ENCODE measurements around the gene MCTS1. TPM values are rescaled to one million over a fixed set of nuclear protein-coding genes. Genes with fewer than 3 reads are reported as not detected.
A peak's percentile ranks its signal among the peaks of the same experiment; 100 is the strongest.

The MCTS1 gene
- total RNA-seq, 1 experiment from 2014 or later = 110 TPM

GRCh38 chrX:120559804-120560203, 44.1 kb upstream of the MCTS1 start:
- Histone ChIP-seq H3K4me1 (ENCODE audit: control insufficient read depth, insufficient read depth, low read length) (peaks cover 12% of the 10 kb centered on the region; the same call in 1 of the 2 replicates), H3K27me3 (ENCODE audit: control insufficient read depth, insufficient read depth, low read length) (no peaks in the 10 kb centered on the region), H3K9me3 (ENCODE audit: control insufficient read depth, insufficient read depth, low read depth, low read length) (no peaks in the 10 kb centered on the region), H3K4me3 (ENCODE audit: low read depth in 2 of 2, low read length in 2 of 2) (peak overlapping the region; percentile 93 to 99), H3K36me3 (ENCODE audit: control insufficient read depth, insufficient read depth, low read length) (peaks cover 12% of the 10 kb centered on the region; the same call in 1 of the 2 replicates), H3K27ac (ENCODE audit: low read length) (peak overlapping the region; percentile 98)
- DNase-seq (ENCODE audit: low read depth, low spot score) (no peak), ATAC-seq (no peak)
- ChIA-PET POLR2A (interaction anchor here (0.7 kb wide), 1 partner anchor 49 kb away, joined by 9 read pairs; no protein-coding TSS in a partner anchor), CTCF (interaction anchor here (0.5 kb wide), 1 partner anchor 94 kb away, joined by 7 read pairs; no protein-coding TSS in a partner anchor)
- intact Hi-C loops (cut with micrococcal nuclease; ENCODE audit: unreplicated experiment) (no loop called here), in situ Hi-C loops (cut with HindIII; ENCODE audit: low pct_unique_long_range_greater_than_20kb, low sequenced_read_pairs) (no loop called here)
- TF ChIP-seq CTCF (IDR thresholded peaks at IDR 0.05) (no peak), POLR2AphosphoS5 (IDR thresholded peaks at IDR 0.05; ENCODE audit: low read depth, low read length) (no peak), SIN3A (IDR thresholded peaks at IDR 0.05; ENCODE audit: borderline replicate concordance, insufficient read depth, low read depth, low read length) (no peak), REST (IDR thresholded peaks at IDR 0.05; ENCODE audit: insufficient read depth in 1 of 2, low read depth in 2 of 2, low read length in 1 of 2) (no peak), TCF7L2 (IDR thresholded peaks at IDR 0.05; ENCODE audit: low read depth, low read length) (no peak)
- no TSS peak for BruUV-seq (replicated peaks)

DNA sequence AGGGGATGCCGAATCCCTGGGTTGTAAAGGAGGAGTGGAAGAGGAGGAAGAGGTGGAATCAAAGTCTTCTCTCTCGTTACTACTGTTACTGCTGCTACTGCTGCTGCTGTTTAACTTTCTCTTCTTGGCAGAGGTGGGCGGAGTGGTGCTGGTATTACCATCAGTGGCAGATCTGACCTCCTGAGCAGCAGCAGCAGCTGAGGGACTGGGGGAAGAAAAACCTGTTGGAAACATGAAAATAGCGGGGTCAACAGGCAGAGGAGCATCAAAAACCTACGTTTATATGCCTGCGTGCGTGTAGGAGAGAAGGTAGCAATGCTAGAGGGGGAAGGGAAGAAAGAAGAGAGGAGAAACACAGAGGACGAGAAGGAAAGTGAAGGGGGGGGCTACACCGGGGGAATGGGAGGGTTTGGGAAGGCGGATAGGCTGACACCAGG, 43.5 kb upstream of the MCTS1 start:
- Histone ChIP-seq H3K4me3 (ENCODE audit: low read depth in 2 of 2, low read length in 2 of 2) (peak overlapping the region; percentile 93 to 99), H3K9me3 (ENCODE audit: control insufficient read depth, insufficient read depth, low read depth, low read length) (no peaks in the 10 kb centered on the region), H3K36me3 (ENCODE audit: control insufficient read depth, insufficient read depth, low read length) (peaks cover 6% of the 10 kb centered on the region; the same call in 1 of the 2 replicates), H3K27ac (ENCODE audit: low read length) (peak overlapping the region; percentile 98), H3K4me1 (ENCODE audit: control insufficient read depth, insufficient read depth, low read length) (peaks cover 12% of the 10 kb centered on the region; the same call in 1 of the 2 replicates), H3K27me3 (ENCODE audit: control insufficient read depth, insufficient read depth, low read length) (no peaks in the 10 kb centered on the region)
- TF ChIP-seq TCF7L2 (IDR thresholded peaks at IDR 0.05; ENCODE audit: low read depth, low read length) (no peak), SIN3A (IDR thresholded peaks at IDR 0.05; ENCODE audit: borderline replicate concordance, insufficient read depth, low read depth, low read length) (no peak), CTCF (IDR thresholded peaks at IDR 0.05) (no peak), REST (IDR thresholded peaks at IDR 0.05; ENCODE audit: insufficient read depth in 1 of 2, low read depth in 2 of 2, low read length in 1 of 2) (no peak), POLR2AphosphoS5 (IDR thresholded peaks at IDR 0.05; ENCODE audit: low read depth, low read length) (no peak)
- ChIA-PET CTCF (no interaction called here), POLR2A (interaction anchor here (0.7 to 2.2 kb wide), 3 partner anchors 9 to 50 kb away, joined by 9 to 36 read pairs (median 18); partner anchors contain the start of gene MCTS1)
- intact Hi-C loops (cut with micrococcal nuclease; ENCODE audit: unreplicated experiment) = no loop called here
- in situ Hi-C loops (cut with HindIII; ENCODE audit: low pct_unique_long_range_greater_than_20kb, low sequenced_read_pairs) = no loop called here
- peak; percentile 24 for DNase-seq (ENCODE audit: low read depth, low spot score)
- BruUV-seq (replicated peaks) = no TSS peak
- peak; percentile 66 for ATAC-seq

Measured in Panc1 (cell line).